HepG2 (cell line): ENCODE measurements around the gene GPS2.

Experiments used
- KAT2B ChIP-seq: fragments of 150-350 bp; IDR thresholded peaks from 2 replicates; pipeline ENCODE4 v1.6.1; 2014; ENCODE audit warnings: low read depth, low read length, borderline replicate concordance
- KDM5A ChIP-seq: fragments of 200-600 bp; sonication (generic); IDR thresholded peaks from 2 replicates; pipeline ENCODE4 v1.7.0; 2018; ENCODE audit warnings: antibody characterized with exemption, mild to moderate bottlenecking, low read length, borderline replicate concordance
- PLRG1 ChIP-seq: fragments of 450-650 bp; conservative IDR thresholded peaks from 2 replicates; pipeline ENCODE4 v1.6.1; 2016
- PPARG ChIP-seq: conservative IDR thresholded peaks from 2 replicates; pipeline ENCODE4 v1.6.1; 2016; ENCODE audit warnings: missing biosample characterization, missing genetic modification reagents
- TAF1 ChIP-seq: sonication (generic); formaldehyde crosslinking; IDR thresholded peaks from 2 replicates; pipeline ENCODE4 v1.4.0; 2020; ENCODE audit warnings: missing genetic modification reagents
- TF ChIP-seq, protein P1 (sequence below): sonication (generic); formaldehyde crosslinking; IDR thresholded peaks from 2 replicates; pipeline ENCODE4 v1.4.0; 2020; ENCODE audit warnings: missing genetic modification reagents
- TF ChIP-seq, protein P2 (sequence below): sonication (generic); formaldehyde crosslinking; IDR thresholded peaks from 2 replicates; pipeline ENCODE4 v1.4.0; 2020; ENCODE audit warnings: missing genetic modification reagents, borderline replicate concordance
- TF ChIP-seq, protein P3 (sequence below): sonication (generic); formaldehyde crosslinking; IDR thresholded peaks from 2 replicates; pipeline ENCODE4 v1.8.0; 2022; ENCODE audit warnings: mild to moderate bottlenecking, missing genetic modification reagents, borderline replicate concordance
- TF ChIP-seq, protein P4 (sequence below): sonication (generic); formaldehyde crosslinking; IDR thresholded peaks from 2 replicates; pipeline ENCODE4 v1.4.0; 2020; ENCODE audit warnings: mild to moderate bottlenecking, missing genetic modification reagents
- TF ChIP-seq, protein P5 (sequence below): sonication (generic); formaldehyde crosslinking; IDR thresholded peaks from 2 replicates; pipeline ENCODE4 v1.5.0; 2020; ENCODE audit warnings: mild to moderate bottlenecking, missing genetic modification reagents, moderate library complexity

DNA sequence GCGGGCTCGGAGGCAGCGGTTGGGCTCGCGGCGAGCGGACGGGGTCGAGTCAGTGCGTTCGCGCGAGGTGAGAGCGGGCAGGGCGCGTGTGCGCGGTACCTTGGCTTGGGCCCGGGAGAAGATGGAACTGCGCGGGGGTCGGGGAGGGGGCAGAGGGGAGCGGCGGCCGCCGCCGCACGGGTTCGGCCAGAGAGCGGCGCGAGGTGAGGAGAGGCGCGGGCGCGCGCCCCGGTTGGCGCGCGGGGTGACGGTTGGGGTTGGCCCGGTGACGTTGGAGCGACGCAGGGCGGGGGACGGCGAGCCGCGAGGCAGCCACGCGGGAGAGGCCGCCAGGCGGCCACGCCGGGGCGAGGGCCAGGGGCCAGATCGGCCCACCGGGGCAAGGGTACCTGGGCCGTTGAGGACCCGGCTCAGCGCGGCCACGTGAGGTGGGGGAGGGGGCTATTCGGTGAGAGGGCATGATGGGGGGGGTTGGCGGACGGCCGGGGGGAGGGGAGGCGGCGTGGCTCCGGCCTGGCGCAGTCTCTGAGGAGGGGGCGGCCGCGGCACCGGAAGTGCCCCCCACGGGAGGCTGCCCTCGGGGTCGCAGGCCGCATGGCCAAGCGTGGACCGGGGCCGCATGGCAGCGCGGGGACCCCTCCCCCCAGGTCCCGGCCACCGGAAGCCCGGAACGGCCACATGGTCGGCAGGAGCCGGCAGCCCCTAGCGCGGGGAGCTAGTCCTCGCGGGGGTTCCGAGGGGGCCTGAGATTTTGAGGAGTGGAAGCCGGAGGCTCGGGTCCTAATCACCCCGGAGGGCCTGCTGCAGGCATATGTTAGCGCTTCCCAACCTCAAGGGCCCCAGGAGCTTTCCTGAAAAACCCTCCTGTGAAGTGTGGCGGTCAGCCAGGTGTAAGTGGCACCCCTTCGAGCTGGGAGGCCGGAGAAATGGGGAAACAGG lies 7.2 kb downstream of the GPS2 start:
- no peak for TF ChIP-seq PLRG1
- TF ChIP-seq, protein P1, sequence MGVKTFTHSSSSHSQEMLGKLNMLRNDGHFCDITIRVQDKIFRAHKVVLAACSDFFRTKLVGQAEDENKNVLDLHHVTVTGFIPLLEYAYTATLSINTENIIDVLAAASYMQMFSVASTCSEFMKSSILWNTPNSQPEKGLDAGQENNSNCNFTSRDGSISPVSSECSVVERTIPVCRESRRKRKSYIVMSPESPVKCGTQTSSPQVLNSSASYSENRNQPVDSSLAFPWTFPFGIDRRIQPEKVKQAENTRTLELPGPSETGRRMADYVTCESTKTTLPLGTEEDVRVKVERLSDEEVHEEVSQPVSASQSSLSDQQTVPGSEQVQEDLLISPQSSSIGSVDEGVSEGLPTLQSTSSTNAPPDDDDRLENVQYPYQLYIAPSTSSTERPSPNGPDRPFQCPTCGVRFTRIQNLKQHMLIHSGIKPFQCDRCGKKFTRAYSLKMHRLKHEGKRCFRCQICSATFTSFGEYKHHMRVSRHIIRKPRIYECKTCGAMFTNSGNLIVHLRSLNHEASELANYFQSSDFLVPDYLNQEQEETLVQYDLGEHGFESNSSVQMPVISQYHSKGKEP (CRISPR knock-in tag), result no peak
- TF ChIP-seq, protein P2, sequence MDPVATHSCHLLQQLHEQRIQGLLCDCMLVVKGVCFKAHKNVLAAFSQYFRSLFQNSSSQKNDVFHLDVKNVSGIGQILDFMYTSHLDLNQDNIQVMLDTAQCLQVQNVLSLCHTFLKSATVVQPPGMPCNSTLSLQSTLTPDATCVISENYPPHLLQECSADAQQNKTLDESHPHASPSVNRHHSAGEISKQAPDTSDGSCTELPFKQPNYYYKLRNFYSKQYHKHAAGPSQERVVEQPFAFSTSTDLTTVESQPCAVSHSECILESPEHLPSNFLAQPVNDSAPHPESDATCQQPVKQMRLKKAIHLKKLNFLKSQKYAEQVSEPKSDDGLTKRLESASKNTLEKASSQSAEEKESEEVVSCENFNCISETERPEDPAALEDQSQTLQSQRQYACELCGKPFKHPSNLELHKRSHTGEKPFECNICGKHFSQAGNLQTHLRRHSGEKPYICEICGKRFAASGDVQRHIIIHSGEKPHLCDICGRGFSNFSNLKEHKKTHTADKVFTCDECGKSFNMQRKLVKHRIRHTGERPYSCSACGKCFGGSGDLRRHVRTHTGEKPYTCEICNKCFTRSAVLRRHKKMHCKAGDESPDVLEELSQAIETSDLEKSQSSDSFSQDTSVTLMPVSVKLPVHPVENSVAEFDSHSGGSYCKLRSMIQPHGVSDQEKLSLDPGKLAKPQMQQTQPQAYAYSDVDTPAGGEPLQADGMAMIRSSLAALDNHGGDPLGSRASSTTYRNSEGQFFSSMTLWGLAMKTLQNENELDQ (CRISPR knock-in tag), result no peak
- TF ChIP-seq, protein P3, sequence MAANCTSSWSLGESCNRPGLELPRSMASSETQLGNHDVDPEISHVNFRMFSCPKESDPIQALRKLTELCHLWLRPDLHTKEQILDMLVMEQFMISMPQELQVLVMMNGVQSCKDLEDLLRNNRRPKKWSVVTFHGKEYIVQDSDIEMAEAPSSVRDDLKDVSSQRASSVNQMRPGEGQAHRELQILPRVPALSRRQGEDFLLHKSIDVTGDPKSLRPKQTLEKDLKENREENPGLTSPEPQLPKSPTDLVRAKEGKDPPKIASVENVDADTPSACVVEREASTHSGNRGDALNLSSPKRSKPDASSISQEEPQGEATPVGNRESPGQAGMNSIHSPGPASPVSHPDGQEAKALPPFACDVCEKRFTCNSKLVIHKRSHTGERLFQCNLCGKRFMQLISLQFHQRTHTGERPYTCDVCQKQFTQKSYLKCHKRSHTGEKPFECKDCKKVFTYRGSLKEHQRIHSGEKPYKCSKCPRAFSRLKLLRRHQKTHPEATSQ (CRISPR knock-in tag), result no peak
- no peak for TF ChIP-seq KDM5A
- TF ChIP-seq, protein P4, sequence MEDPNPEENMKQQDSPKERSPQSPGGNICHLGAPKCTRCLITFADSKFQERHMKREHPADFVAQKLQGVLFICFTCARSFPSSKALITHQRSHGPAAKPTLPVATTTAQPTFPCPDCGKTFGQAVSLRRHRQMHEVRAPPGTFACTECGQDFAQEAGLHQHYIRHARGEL (CRISPR knock-in tag), result no peak
- no peak; the same call in none of the 2 replicates for TF ChIP-seq TAF1 (CRISPR knock-in tag)
- TF ChIP-seq KAT2B, result no peak
- TF ChIP-seq PPARG (CRISPR knock-in tag), result 0 out of 2 replicates have a peak, but pooled peaks have one; percentile 15
- TF ChIP-seq, protein P5, sequence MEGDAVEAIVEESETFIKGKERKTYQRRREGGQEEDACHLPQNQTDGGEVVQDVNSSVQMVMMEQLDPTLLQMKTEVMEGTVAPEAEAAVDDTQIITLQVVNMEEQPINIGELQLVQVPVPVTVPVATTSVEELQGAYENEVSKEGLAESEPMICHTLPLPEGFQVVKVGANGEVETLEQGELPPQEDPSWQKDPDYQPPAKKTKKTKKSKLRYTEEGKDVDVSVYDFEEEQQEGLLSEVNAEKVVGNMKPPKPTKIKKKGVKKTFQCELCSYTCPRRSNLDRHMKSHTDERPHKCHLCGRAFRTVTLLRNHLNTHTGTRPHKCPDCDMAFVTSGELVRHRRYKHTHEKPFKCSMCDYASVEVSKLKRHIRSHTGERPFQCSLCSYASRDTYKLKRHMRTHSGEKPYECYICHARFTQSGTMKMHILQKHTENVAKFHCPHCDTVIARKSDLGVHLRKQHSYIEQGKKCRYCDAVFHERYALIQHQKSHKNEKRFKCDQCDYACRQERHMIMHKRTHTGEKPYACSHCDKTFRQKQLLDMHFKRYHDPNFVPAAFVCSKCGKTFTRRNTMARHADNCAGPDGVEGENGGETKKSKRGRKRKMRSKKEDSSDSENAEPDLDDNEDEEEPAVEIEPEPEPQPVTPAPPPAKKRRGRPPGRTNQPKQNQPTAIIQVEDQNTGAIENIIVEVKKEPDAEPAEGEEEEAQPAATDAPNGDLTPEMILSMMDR (CRISPR knock-in tag), result no peak
